HepG2 (cell line): ENCODE measurements around the gene SPACA4. TPM values are rescaled to one million over a fixed set of nuclear protein-coding genes. Genes with fewer than 3 reads are reported as not detected.

Source experiments
- BRF2 ChIP-seq: sonication (generic); formaldehyde crosslinking; IDR thresholded peaks from 2 replicates; pipeline ENCODE4 v1.8.1; 2022; ENCODE audit warnings: mild to moderate bottlenecking, missing genetic modification reagents
- CHD4 ChIP-seq: fragments of 200-600 bp; sonication (generic); IDR thresholded peaks from 2 replicates; pipeline ENCODE4 v1.7.0; 2017; ENCODE audit warnings: mild to moderate bottlenecking, low read length, borderline replicate concordance
- ETV5 ChIP-seq: IDR thresholded peaks from 2 replicates; pipeline ENCODE4 v1.6.1; 2018; ENCODE audit warnings: missing biosample characterization, missing genetic modification reagents, inconsistent platforms, borderline replicate concordance
- FIP1L1 ChIP-seq: fragments of 200-400 bp; formaldehyde crosslinking; IDR thresholded peaks from 2 replicates; pipeline ENCODE4 v1.6.1; 2018; ENCODE audit warnings: low read depth, mild to moderate bottlenecking, low read length, moderate library complexity, borderline replicate concordance; ENCODE audit not compliant: insufficient read depth
- HNF1A ChIP-seq, 2 experiments: sonication (generic) in 1 of 2; formaldehyde crosslinking in 1 of 2; IDR thresholded peaks; 2 replicates each; pipeline versions ENCODE4 v1.4.0 to v1.6.1; 2016 to 2020; ENCODE audit warnings: borderline replicate concordance in 1 of 2, low read depth in 1 of 2, mild to moderate bottlenecking in 1 of 2, missing genetic modification reagents in 1 of 2
- HOXA5 ChIP-seq: sonication (generic); formaldehyde crosslinking; IDR thresholded peaks from 2 replicates; pipeline ENCODE4 v1.4.0; 2020; ENCODE audit warnings: missing genetic modification reagents
- ISL2 ChIP-seq: sonication (generic); formaldehyde crosslinking; IDR thresholded peaks from 2 replicates; pipeline ENCODE4 v1.5.0; 2020; ENCODE audit warnings: missing genetic modification reagents
- MAZ ChIP-seq, 2 experiments: sonication (generic) in 1 of 2; formaldehyde crosslinking in 1 of 2; IDR thresholded peaks; 2 replicates each; pipeline versions ENCODE4 v1.5.0 to v1.6.1; 2012 to 2020; ENCODE audit warnings: low read depth in 2 of 2, mild to moderate bottlenecking in 2 of 2, borderline replicate concordance in 1 of 2, improper control_type of control experiment in 1 of 2, low read length in 1 of 2, missing genetic modification reagents in 1 of 2, moderate library complexity in 1 of 2
- MTA1 ChIP-seq: sonication (generic); formaldehyde crosslinking; IDR thresholded peaks from 2 replicates; pipeline ENCODE4 v1.4.0; 2020; ENCODE audit warnings: missing genetic modification reagents, mild to moderate bottlenecking, borderline replicate concordance
- NR1H2 ChIP-seq: sonication (generic); formaldehyde crosslinking; IDR thresholded peaks from 2 replicates; pipeline ENCODE4 v1.8.1; 2022; ENCODE audit warnings: low read depth, missing genetic modification reagents, borderline replicate concordance
- ZNF703 ChIP-seq: sonication (generic); formaldehyde crosslinking; IDR thresholded peaks from 2 replicates; pipeline ENCODE4 v1.5.1; 2020; ENCODE audit warnings: missing genetic modification reagents, mild to moderate bottlenecking, moderate library complexity, borderline replicate concordance
- ZNF878 ChIP-seq: sonication (generic); formaldehyde crosslinking; IDR thresholded peaks from 2 replicates; pipeline ENCODE4 v1.8.1; 2023; ENCODE audit warnings: mild to moderate bottlenecking, missing genetic modification reagents, moderate library complexity
- polyA plus RNA-seq, 8 experiments: library from polyadenylated mRNA; depleted of rRNA in 3 of 8; stranded (reverse) in 7 of 8; unstranded in 1 of 8; fragments of >200 nt; fragmentation: Illumina TruSeq in 4 of 8; extraction: Trizol in 4 of 8; gene quantifications; 2 replicates each; pipeline versions ENCODE4 v1.2.1 to v1.2.3, GENCODE V29; 2011 to 2016; ENCODE audit warnings: low read depth in 4 of 8, missing spikeins in 1 of 8, mixed read lengths in 1 of 8; ENCODE audit not compliant: insufficient read depth in 1 of 8
- total RNA-seq, 5 experiments: library from RNA; depleted of rRNA; stranded (reverse); fragments of >200 nt; fragmentation: Illumina TruSeq; extraction: Trizol; gene quantifications; 2 replicates each; pipeline ENCODE4 v1.2.3, GENCODE V29; 2016; ENCODE audit warnings: low read depth in 1 of 5
- TF ChIP-seq, protein P1 (sequence below): sonication (generic); formaldehyde crosslinking; IDR thresholded peaks from 2 replicates; pipeline ENCODE4 v1.4.0; 2020; ENCODE audit warnings: missing genetic modification reagents
- TF ChIP-seq, protein P2 (sequence below): sonication (generic); formaldehyde crosslinking; IDR thresholded peaks from 2 replicates; pipeline ENCODE4 v1.8.1; 2023; ENCODE audit warnings: mild to moderate bottlenecking, inconsistent platforms, moderate library complexity, missing genetic modification reagents, borderline replicate concordance
- TF ChIP-seq, protein P3 (sequence below): sonication (generic); formaldehyde crosslinking; IDR thresholded peaks from 2 replicates; pipeline ENCODE4 v1.4.0; 2020; ENCODE audit warnings: low read depth, mild to moderate bottlenecking, missing genetic modification reagents

SPACA4 gene
- total and polyA plus RNA-seq, 2 of the 13 experiments (the other 11 are each of a cell fraction or from before 2014, with no cell fraction given), result not detected

DNA sequence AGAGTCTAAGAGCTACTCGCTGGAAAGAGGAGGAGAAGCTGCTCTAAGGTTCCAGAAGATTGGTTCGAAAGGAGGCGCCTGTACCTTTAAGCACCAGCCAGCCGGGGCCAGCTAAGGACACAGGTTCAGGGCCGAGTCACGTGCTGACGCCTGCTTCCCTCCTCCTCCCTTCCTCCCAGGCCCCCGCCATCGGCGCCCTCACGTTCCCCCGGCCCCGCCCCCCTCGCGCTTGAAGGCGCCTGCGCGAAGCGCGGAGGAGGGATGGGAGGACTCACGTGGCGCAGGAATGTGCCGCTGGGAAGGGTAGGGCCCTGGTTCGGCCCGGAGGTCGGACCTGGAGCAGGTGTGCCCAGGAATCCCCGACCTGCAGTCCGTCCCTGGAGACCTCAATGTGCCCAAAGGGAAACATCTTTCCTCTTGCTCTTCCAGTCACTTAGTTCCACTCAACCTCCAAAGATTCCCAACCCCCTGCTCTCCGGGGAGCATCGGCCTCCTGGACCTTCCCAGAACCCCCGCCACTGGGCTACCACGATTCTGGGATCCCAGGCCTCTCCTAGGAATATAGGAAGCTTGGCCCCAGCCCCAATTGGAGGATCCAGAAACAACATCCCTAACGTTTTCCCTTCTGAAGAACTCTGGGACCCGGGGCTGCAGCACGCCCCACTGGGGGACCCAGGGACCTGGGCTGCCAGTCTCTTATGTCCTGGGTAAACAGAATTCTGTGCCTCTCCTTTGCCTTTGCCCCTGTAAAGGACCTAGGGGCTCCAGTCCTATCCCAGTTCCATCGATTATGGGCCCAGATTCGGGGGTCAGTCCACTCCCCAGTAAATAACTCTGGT, 28.1 kb downstream of the SPACA4 start (continued):
- TF ChIP-seq, protein P1, sequence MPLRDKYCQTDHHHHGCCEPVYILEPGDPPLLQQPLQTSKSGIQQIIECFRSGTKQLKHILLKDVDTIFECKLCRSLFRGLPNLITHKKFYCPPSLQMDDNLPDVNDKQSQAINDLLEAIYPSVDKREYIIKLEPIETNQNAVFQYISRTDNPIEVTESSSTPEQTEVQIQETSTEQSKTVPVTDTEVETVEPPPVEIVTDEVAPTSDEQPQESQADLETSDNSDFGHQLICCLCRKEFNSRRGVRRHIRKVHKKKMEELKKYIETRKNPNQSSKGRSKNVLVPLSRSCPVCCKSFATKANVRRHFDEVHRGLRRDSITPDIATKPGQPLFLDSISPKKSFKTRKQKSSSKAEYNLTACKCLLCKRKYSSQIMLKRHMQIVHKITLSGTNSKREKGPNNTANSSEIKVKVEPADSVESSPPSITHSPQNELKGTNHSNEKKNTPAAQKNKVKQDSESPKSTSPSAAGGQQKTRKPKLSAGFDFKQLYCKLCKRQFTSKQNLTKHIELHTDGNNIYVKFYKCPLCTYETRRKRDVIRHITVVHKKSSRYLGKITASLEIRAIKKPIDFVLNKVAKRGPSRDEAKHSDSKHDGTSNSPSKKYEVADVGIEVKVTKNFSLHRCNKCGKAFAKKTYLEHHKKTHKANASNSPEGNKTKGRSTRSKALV (CRISPR knock-in tag), result 0 out of 2 replicates have a peak, but pooled peaks have one; percentile 24
- TF ChIP-seq CHD4 (peak; percentile 78; the same call in 1 of the 2 replicates), HOXA5 (CRISPR knock-in tag) (peak; percentile 65; the same call in 1 of the 2 replicates), NR1H2 (CRISPR knock-in tag) (no peak), FIP1L1 (no peak), HNF1A (IDR thresholded peaks at IDR 0.05; ENCODE audit: low read depth) (no peak), HNF1A (CRISPR knock-in tag; IDR thresholded peaks at IDR 0.05; ENCODE audit: borderline replicate concordance) (peak; percentile 59; the same call in 1 of the 2 replicates), ISL2 (CRISPR knock-in tag) (peak; percentile 43; the same call in 1 of the 2 replicates), ZNF703 (CRISPR knock-in tag) (no peak), MAZ (IDR thresholded peaks at IDR 0.05; ENCODE audit: borderline replicate concordance, low read depth, low read length) (peak; percentile 97), MAZ (CRISPR knock-in tag; IDR thresholded peaks at IDR 0.05; ENCODE audit: low read depth) (peak; percentile 56; the same call in 1 of the 2 replicates), BRF2 (no peak), MTA1 (CRISPR knock-in tag) (peak; percentile 82), ZNF878 (CRISPR knock-in tag) (0 out of 2 replicates have a peak, but pooled peaks have one; percentile 48), ETV5 (CRISPR knock-in tag) (peak; percentile 50; the same call in 1 of the 2 replicates)
- TF ChIP-seq, protein P2, sequence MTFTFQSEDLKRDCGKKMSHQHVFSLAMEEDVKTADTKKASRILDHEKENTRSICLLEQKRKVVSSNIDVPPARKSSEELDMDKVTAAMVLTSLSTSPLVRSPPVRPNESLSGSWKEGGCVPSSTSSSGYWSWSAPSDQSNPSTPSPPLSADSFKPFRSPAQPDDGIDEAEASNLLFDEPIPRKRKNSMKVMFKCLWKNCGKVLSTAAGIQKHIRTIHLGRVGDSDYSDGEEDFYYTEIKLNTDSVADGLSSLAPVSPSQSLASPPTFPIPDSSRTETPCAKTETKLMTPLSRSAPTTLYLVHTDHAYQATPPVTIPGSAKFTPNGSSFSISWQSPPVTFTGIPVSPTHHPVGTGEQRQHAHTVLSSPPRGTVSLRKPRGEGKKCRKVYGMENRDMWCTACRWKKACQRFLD (CRISPR knock-in tag), result 0 out of 2 replicates have a peak, but pooled peaks have one; percentile 4
- TF ChIP-seq, protein P3, sequence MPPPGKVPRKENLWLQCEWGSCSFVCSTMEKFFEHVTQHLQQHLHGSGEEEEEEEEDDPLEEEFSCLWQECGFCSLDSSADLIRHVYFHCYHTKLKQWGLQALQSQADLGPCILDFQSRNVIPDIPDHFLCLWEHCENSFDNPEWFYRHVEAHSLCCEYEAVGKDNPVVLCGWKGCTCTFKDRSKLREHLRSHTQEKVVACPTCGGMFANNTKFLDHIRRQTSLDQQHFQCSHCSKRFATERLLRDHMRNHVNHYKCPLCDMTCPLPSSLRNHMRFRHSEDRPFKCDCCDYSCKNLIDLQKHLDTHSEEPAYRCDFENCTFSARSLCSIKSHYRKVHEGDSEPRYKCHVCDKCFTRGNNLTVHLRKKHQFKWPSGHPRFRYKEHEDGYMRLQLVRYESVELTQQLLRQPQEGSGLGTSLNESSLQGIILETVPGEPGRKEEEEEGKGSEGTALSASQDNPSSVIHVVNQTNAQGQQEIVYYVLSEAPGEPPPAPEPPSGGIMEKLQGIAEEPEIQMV (CRISPR knock-in tag), result peak; percentile 57; the same call in 1 of the 2 replicates
